Measurements from ENCODE around the gene FSTL5. TPM values are rescaled to one million over a fixed set of nuclear protein-coding genes. Genes with fewer than 3 reads are reported as not detected.

Gene FSTL5
- total RNA-seq, 1 experiment from 2014 or later = 0.55 TPM

GRCh38 chr4:161595230-161595771 is 568.5 kb downstream of the FSTL5 start:
- DNase-seq (ENCODE audit: low spot score) (no peak), ATAC-seq (no peak)
- no peaks in the 10 kb centered on the region for H3K36me3 Mint-ChIP-seq
- no peak overlapping the region for H3K4me3 Mint-ChIP-seq
- POLR2A ChIA-PET = no interaction called here
- TF ChIP-seq AR (CRISPR knock-in tag; IDR thresholded peaks at IDR 0.05) (no peak), ZNF263 (CRISPR knock-in tag; IDR thresholded peaks at IDR 0.05; ENCODE audit: low read depth) (no peak), NFATC4 (CRISPR knock-in tag; IDR thresholded peaks at IDR 0.05) (no peak), ZBTB21 (CRISPR knock-in tag; IDR thresholded peaks at IDR 0.05; ENCODE audit: borderline replicate concordance) (no peak), EMX1 (CRISPR knock-in tag; IDR thresholded peaks at IDR 0.05) (no peak), STAT6 (CRISPR knock-in tag; conservative IDR thresholded peaks at IDR 0.05; ENCODE audit: low read depth) (no peak), HMGA2 (CRISPR knock-in tag; IDR thresholded peaks at IDR 0.05) (no peak), SOX15 (CRISPR knock-in tag; IDR thresholded peaks at IDR 0.05) (no peak), ZMAT4 (CRISPR knock-in tag; IDR thresholded peaks at IDR 0.05) (no peak)
- H3K27ac Mint-ChIP-seq = no peak overlapping the region
- no peaks in the 10 kb centered on the region for H3K27me3 Mint-ChIP-seq (ENCODE audit: low read depth)
- H3K9me3 Mint-ChIP-seq = peaks cover 11% of the 10 kb centered on the region; the same call in 1 of the 2 replicates
- no peaks in the 10 kb centered on the region for H3K4me1 Mint-ChIP-seq
- CTCF ChIA-PET = no interaction called here

GRCh38 chr4:161585011-161585410 is 578.8 kb downstream of the FSTL5 start:
- DNase-seq (ENCODE audit: low spot score) (no peak), ATAC-seq (peak; percentile 58)
- ChIA-PET POLR2A (interaction anchor here (0.6 kb wide), 1 partner anchor 8 kb away, joined by 3 read pairs; no protein-coding TSS in a partner anchor), CTCF (interaction anchor here (0.8 kb wide), 1 partner anchor 584 kb away, joined by 3 read pairs; no protein-coding TSS in a partner anchor)
- no peaks in the 10 kb centered on the region for H3K36me3 Mint-ChIP-seq
- H3K27me3 Mint-ChIP-seq (ENCODE audit: low read depth) = no peaks in the 10 kb centered on the region
- H3K27ac Mint-ChIP-seq = no peak overlapping the region
- TF ChIP-seq ZNF263 (CRISPR knock-in tag; IDR thresholded peaks at IDR 0.05; ENCODE audit: low read depth) (no peak), PRDM15 (CRISPR knock-in tag; IDR thresholded peaks at IDR 0.05) (no peak), FOXP1 (CRISPR knock-in tag; IDR thresholded peaks at IDR 0.05; ENCODE audit: borderline replicate concordance) (no peak)
- H3K9me3 Mint-ChIP-seq = peaks cover 5% of the 10 kb centered on the region; the same call in 1 of the 2 replicates
- peaks cover 24% of the 10 kb centered on the region for H3K4me1 Mint-ChIP-seq
- no peak overlapping the region for H3K4me3 Mint-ChIP-seq

- ChIA-PET POLR2A (no interaction called here), CTCF (no interaction called here)
- peaks cover 24% of the 10 kb centered on the region for H3K4me1 Mint-ChIP-seq
- no peak for TF ChIP-seq ATF2 (CRISPR knock-in tag; IDR thresholded peaks at IDR 0.05; ENCODE audit: borderline replicate concordance, low read depth)
- TF ChIP-seq PRRX2 (CRISPR knock-in tag; IDR thresholded peaks at IDR 0.05) = no peak
- H3K4me3 Mint-ChIP-seq = no peak overlapping the region
- H3K36me3 Mint-ChIP-seq = no peaks in the 10 kb centered on the region
- no peak for DNase-seq (ENCODE audit: low spot score)
- no peak overlapping the region for H3K27ac Mint-ChIP-seq
- no peaks in the 10 kb centered on the region for H3K27me3 Mint-ChIP-seq (ENCODE audit: low read depth)
- ATAC-seq = no peak
- H3K9me3 Mint-ChIP-seq = no peaks in the 10 kb centered on the region
These were observed 580.3 kb downstream of the FSTL5 start for GRCh38 chr4:161583549-161583948.
